Activated CD4-positive, alpha-beta memory T cell treated with anti-CD3 and anti-CD28 coated beads for 36 hours (primary cell): ENCODE data around the gene GALNT14. TPM values are rescaled to one million over a fixed set of nuclear protein-coding genes. Genes with fewer than 3 reads are reported as not detected.

Experiments used
- CTCF ChIA-PET: fragments of 350-600 bp; sonication (Branson Sonifier 250); formaldehyde crosslinking; loops from one replicate; lab custom pipeline; 2021; ENCODE audit warnings: antibody characterized with exemption, inconsistent platforms; lab: Charles Lee
- POLR2A ChIA-PET: fragments of 350-600 bp; sonication (Branson Sonifier 250); formaldehyde crosslinking; loops from one replicate; lab custom pipeline; 2021; ENCODE audit warnings: antibody characterized with exemption; lab: Charles Lee
- DNase-seq: peaks from one replicate; pipeline ENCODE4 v3.0.0-alpha.2; 2020
- H3K27ac Mint-ChIP-seq: one replicate; pipeline ENCODE4 v1.8.0; 2021; ENCODE audit warnings: mixed read lengths
- H3K27me3 Mint-ChIP-seq: one replicate; pipeline ENCODE4 v1.8.0; 2021; ENCODE audit warnings: mixed read lengths
- H3K36me3 Mint-ChIP-seq: one replicate; pipeline ENCODE4 v1.8.0; 2021; ENCODE audit warnings: mixed read lengths
- H3K4me1 Mint-ChIP-seq: one replicate; pipeline ENCODE4 v1.8.0; 2021; ENCODE audit warnings: low read depth, mixed read lengths
- H3K4me3 Mint-ChIP-seq: one replicate; pipeline ENCODE4 v1.8.0; 2021; ENCODE audit warnings: mild to moderate bottlenecking, mixed read lengths
- H3K9me3 Mint-ChIP-seq: one replicate; pipeline ENCODE4 v1.8.0; 2021; ENCODE audit warnings: mixed read lengths
- intact Hi-C: fragments of 100-400 bp; cut with micrococcal nuclease; formaldehyde crosslinking; loops from one replicate; pipeline ENCODE4 v1.15.1; 2023
- total RNA-seq, 2 experiments: library from RNA; stranded (reverse); gene quantifications; one replicate each; pipeline ENCODE4 v1.2.3, GENCODE V29; 2021

GALNT14 gene
- total RNA-seq, 2 experiments from 2014 or later: 0.43 to 0.44 TPM

GRCh38 chr2:31049264-31049663 lies 89.0 kb downstream of the GALNT14 start:
- H3K27ac Mint-ChIP-seq: no peak overlapping the region
- H3K36me3 Mint-ChIP-seq: no peaks in the 10 kb centered on the region
- peaks cover 6% of the 10 kb centered on the region for H3K27me3 Mint-ChIP-seq
- intact Hi-C loops: no loop called here
- ChIA-PET POLR2A (no interaction called here), CTCF (no interaction called here)
- no peaks in the 10 kb centered on the region for H3K4me1 Mint-ChIP-seq
- no peak for DNase-seq
- no peaks in the 10 kb centered on the region for H3K9me3 Mint-ChIP-seq
- H3K4me3 Mint-ChIP-seq: no peak overlapping the region

- CTCF ChIA-PET: no interaction called here
- Mint-ChIP-seq H3K4me3 (no peak overlapping the region), H3K4me1 (no peaks in the 10 kb centered on the region), H3K27ac (no peak overlapping the region), H3K36me3 (no peaks in the 10 kb centered on the region), H3K27me3 (peaks cover 6% of the 10 kb centered on the region), H3K9me3 (no peaks in the 10 kb centered on the region)
- intact Hi-C loops: no loop called here
- POLR2A ChIA-PET: no interaction called here
- no peak for DNase-seq
Measured at GRCh38 chr2:31047599-31047998, 90.6 kb downstream of the GALNT14 start.

GRCh38 chr2:31038385-31038784 lies 99.9 kb downstream of the GALNT14 start:
- Mint-ChIP-seq H3K27ac (no peak overlapping the region), H3K36me3 (no peaks in the 10 kb centered on the region), H3K4me3 (no peak overlapping the region), H3K9me3 (peaks cover 22% of the 10 kb centered on the region), H3K4me1 (no peaks in the 10 kb centered on the region), H3K27me3 (no peaks in the 10 kb centered on the region)
- intact Hi-C loops: no loop called here
- ChIA-PET POLR2A (no interaction called here), CTCF (no interaction called here)
- no peak for DNase-seq

- intact Hi-C loops: no loop called here
- no peak overlapping the region for H3K4me3 Mint-ChIP-seq
- DNase-seq: no peak
- no peaks in the 10 kb centered on the region for H3K36me3 Mint-ChIP-seq
- H3K9me3 Mint-ChIP-seq: peaks cover 22% of the 10 kb centered on the region
- POLR2A ChIA-PET: no interaction called here
- no peaks in the 10 kb centered on the region for H3K27me3 Mint-ChIP-seq
- no peak overlapping the region for H3K27ac Mint-ChIP-seq
- no peaks in the 10 kb centered on the region for H3K4me1 Mint-ChIP-seq
- CTCF ChIA-PET: no interaction called here
Measured at GRCh38 chr2:31037058-31037457, 101.2 kb downstream of the GALNT14 start.

- Mint-ChIP-seq H3K4me3 (no peak overlapping the region), H3K9me3 (peaks cover 19% of the 10 kb centered on the region), H3K36me3 (no peaks in the 10 kb centered on the region), H3K27me3 (peaks cover 2% of the 10 kb centered on the region), H3K4me1 (no peaks in the 10 kb centered on the region), H3K27ac (no peak overlapping the region)
- ChIA-PET CTCF (no interaction called here), POLR2A (no interaction called here)
- no peak for DNase-seq
- intact Hi-C loops: no loop called here
Measured at GRCh38 chr2:31033032-31033431, 105.2 kb downstream of the GALNT14 start.

GRCh38 chr2:31032475-31032874 lies 105.8 kb downstream of the GALNT14 start:
- no peak overlapping the region for H3K27ac Mint-ChIP-seq
- intact Hi-C loops: no loop called here
- no peaks in the 10 kb centered on the region for H3K36me3 Mint-ChIP-seq
- peaks cover 2% of the 10 kb centered on the region for H3K27me3 Mint-ChIP-seq
- no peak overlapping the region for H3K4me3 Mint-ChIP-seq
- no peaks in the 10 kb centered on the region for H3K4me1 Mint-ChIP-seq
- POLR2A ChIA-PET: no interaction called here
- CTCF ChIA-PET: no interaction called here
- peaks cover 15% of the 10 kb centered on the region for H3K9me3 Mint-ChIP-seq
- no peak for DNase-seq

GRCh38 chr2:31031132-31031706 lies 107.0 kb downstream of the GALNT14 start:
- Mint-ChIP-seq H3K4me1 (no peaks in the 10 kb centered on the region), H3K27me3 (peaks cover 2% of the 10 kb centered on the region), H3K9me3 (peaks cover 3% of the 10 kb centered on the region), H3K36me3 (no peaks in the 10 kb centered on the region), H3K4me3 (no peak overlapping the region), H3K27ac (no peak overlapping the region)
- CTCF ChIA-PET: no interaction called here
- DNase-seq: no peak
- POLR2A ChIA-PET: no interaction called here
- intact Hi-C loops: no loop called here

GRCh38 chr2:31028417-31028816 lies 109.8 kb downstream of the GALNT14 start:
- H3K27me3 Mint-ChIP-seq: peaks cover 2% of the 10 kb centered on the region
- intact Hi-C loops: no loop called here
- ChIA-PET CTCF (no interaction called here), POLR2A (no interaction called here)
- no peak for DNase-seq
- no peaks in the 10 kb centered on the region for H3K9me3 Mint-ChIP-seq
- H3K4me3 Mint-ChIP-seq: no peak overlapping the region
- H3K4me1 Mint-ChIP-seq: no peaks in the 10 kb centered on the region
- H3K27ac Mint-ChIP-seq: no peak overlapping the region
- H3K36me3 Mint-ChIP-seq: no peaks in the 10 kb centered on the region

- H3K36me3 Mint-ChIP-seq: no peaks in the 10 kb centered on the region
- CTCF ChIA-PET: no interaction called here
- H3K4me3 Mint-ChIP-seq: no peak overlapping the region
- H3K27ac Mint-ChIP-seq: no peak overlapping the region
- H3K27me3 Mint-ChIP-seq: peaks cover 2% of the 10 kb centered on the region
- no peaks in the 10 kb centered on the region for H3K9me3 Mint-ChIP-seq
- POLR2A ChIA-PET: no interaction called here
- no peaks in the 10 kb centered on the region for H3K4me1 Mint-ChIP-seq
- DNase-seq: no peak
- intact Hi-C loops: no loop called here
Measured at GRCh38 chr2:31027549-31027948, 110.7 kb downstream of the GALNT14 start.

GRCh38 chr2:31023541-31023940 lies 114.7 kb downstream of the GALNT14 start:
- no peaks in the 10 kb centered on the region for H3K27me3 Mint-ChIP-seq
- POLR2A ChIA-PET: no interaction called here

GRCh38 chr2:31020713-31021112 lies 117.5 kb downstream of the GALNT14 start:
- CTCF ChIA-PET: no interaction called here
- POLR2A ChIA-PET: no interaction called here
- H3K27ac Mint-ChIP-seq: no peak overlapping the region
- no peaks in the 10 kb centered on the region for H3K9me3 Mint-ChIP-seq
- H3K27me3 Mint-ChIP-seq: no peaks in the 10 kb centered on the region
- no peaks in the 10 kb centered on the region for H3K4me1 Mint-ChIP-seq
- H3K4me3 Mint-ChIP-seq: no peak overlapping the region
- H3K36me3 Mint-ChIP-seq: no peaks in the 10 kb centered on the region
- intact Hi-C loops: no loop called here
- DNase-seq: no peak

More at GRCh38 chr2:31023541-31023940, 114.7 kb downstream of the GALNT14 start:
- Mint-ChIP-seq H3K36me3 (no peaks in the 10 kb centered on the region), H3K27ac (no peak overlapping the region), H3K4me1 (no peaks in the 10 kb centered on the region), H3K4me3 (no peak overlapping the region), H3K9me3 (no peaks in the 10 kb centered on the region)
- intact Hi-C loops: no loop called here
- CTCF ChIA-PET: no interaction called here
- DNase-seq: no peak

- Mint-ChIP-seq H3K9me3 (no peaks in the 10 kb centered on the region), H3K27me3 (no peaks in the 10 kb centered on the region), H3K27ac (no peak overlapping the region), H3K4me3 (no peak overlapping the region), H3K36me3 (no peaks in the 10 kb centered on the region), H3K4me1 (no peaks in the 10 kb centered on the region)
- ChIA-PET CTCF (no interaction called here), POLR2A (no interaction called here)
- DNase-seq: no peak
- intact Hi-C loops: no loop called here
Measured at GRCh38 chr2:31018280-31018679, 120.0 kb downstream of the GALNT14 start.

GRCh38 chr2:31016648-31017047 lies 121.6 kb downstream of the GALNT14 start:
- Mint-ChIP-seq H3K4me3 (no peak overlapping the region), H3K27ac (no peak overlapping the region), H3K36me3 (no peaks in the 10 kb centered on the region), H3K4me1 (no peaks in the 10 kb centered on the region), H3K27me3 (peaks cover 3% of the 10 kb centered on the region), H3K9me3 (no peaks in the 10 kb centered on the region)
- ChIA-PET POLR2A (interaction anchor here (0.6 kb wide), 1 partner anchor 1060 kb away, joined by 3 read pairs; no protein-coding TSS in a partner anchor), CTCF (interaction anchor here (0.5 kb wide), 1 partner anchor 1206 kb away, joined by 3 read pairs; no protein-coding TSS in a partner anchor)
- no peak for DNase-seq
- intact Hi-C loops: no loop called here
